Activated CD8-positive, alpha-beta memory T cell treated with anti-CD3 and anti-CD28 coated beads, Interleukin-2, amount 50 U/mL, for 24 hours (primary cell): ENCODE data around the gene SPSB2.
A peak's percentile ranks its signal among the peaks of the same experiment; 100 is the strongest.

Experiments
- DNase-seq: peaks from one replicate; pipeline ENCODE4 v3.0.0-alpha.2; 2020; ENCODE audit errors: extremely low read depth

The SPSB2 gene

GRCh38 chr12:6851153-6851920, 21.8 kb downstream of the SPSB2 start, which contains the start of gene CDCA3:
Gene CDCA3 (minus strand): TSS chr12:6851286. CDS start chr12:6850952, 334 bp downstream.
- peak; percentile 83 for DNase-seq

GRCh38 chr12:6850796-6851152, 22.3 kb downstream of the SPSB2 start:
- DNase-seq: no peak

GRCh38 chr12:6849976-6850560, 23.0 kb downstream of the SPSB2 start:
- DNase-seq: no peak

GRCh38 chr12:6849427-6849826, 23.7 kb downstream of the SPSB2 start:
- no peak for DNase-seq

GRCh38 chr12:6847676-6848075, 25.4 kb downstream of the SPSB2 start:
- no peak for DNase-seq

- no peak for DNase-seq
Observed at GRCh38 chr12:6846316-6846869, 26.7 kb downstream of the SPSB2 start.

- DNase-seq: no peak
Observed at GRCh38 chr12:6845395-6845794, 27.7 kb downstream of the SPSB2 start.

- no peak for DNase-seq
Observed at GRCh38 chr12:6843118-6843902, 29.8 kb downstream of the SPSB2 start.

GRCh38 chr12:6842075-6842474, 31.0 kb downstream of the SPSB2 start:
- DNase-seq: no peak

- DNase-seq: no peak
Observed at GRCh38 chr12:6840761-6841515, 32.2 kb downstream of the SPSB2 start, which contains the start of gene GNB3. Gene GNB3 (plus strand): TSS chr12:6840925. CDS start chr12:6841288, 363 bp downstream.

- DNase-seq: no peak
Observed at GRCh38 chr12:6840330-6840729, 32.8 kb downstream of the SPSB2 start.

GRCh38 chr12:6839482-6840201, 33.5 kb downstream of the SPSB2 start:
- DNase-seq: no peak

GRCh38 chr12:6838854-6839253, 34.2 kb downstream of the SPSB2 start:
- no peak for DNase-seq

GRCh38 chr12:6837370-6838060, 35.6 kb downstream of the SPSB2 start:
- no peak for DNase-seq

GRCh38 chr12:6836851-6837250, 36.3 kb downstream of the SPSB2 start:
- DNase-seq: no peak

GRCh38 chr12:6834873-6835272, 38.2 kb downstream of the SPSB2 start:
- DNase-seq: no peak

- DNase-seq: no peak
Observed at GRCh38 chr12:6834254-6834653, 38.8 kb downstream of the SPSB2 start.

GRCh38 chr12:6833189-6833890, 39.8 kb downstream of the SPSB2 start:
- DNase-seq: no peak

GRCh38 chr12:6832125-6832524, 41.0 kb downstream of the SPSB2 start:
- no peak for DNase-seq
